ENCODE results near the gene MCTP2. TPM values are rescaled to one million over a fixed set of nuclear protein-coding genes. Genes with fewer than 3 reads are reported as not detected.

Gene MCTP2
- total and polyA plus RNA-seq, 2 of the 13 experiments (the other 11 are each of a cell fraction or from before 2014, with no cell fraction given), result 5.1 to 8.6 TPM

DNA sequence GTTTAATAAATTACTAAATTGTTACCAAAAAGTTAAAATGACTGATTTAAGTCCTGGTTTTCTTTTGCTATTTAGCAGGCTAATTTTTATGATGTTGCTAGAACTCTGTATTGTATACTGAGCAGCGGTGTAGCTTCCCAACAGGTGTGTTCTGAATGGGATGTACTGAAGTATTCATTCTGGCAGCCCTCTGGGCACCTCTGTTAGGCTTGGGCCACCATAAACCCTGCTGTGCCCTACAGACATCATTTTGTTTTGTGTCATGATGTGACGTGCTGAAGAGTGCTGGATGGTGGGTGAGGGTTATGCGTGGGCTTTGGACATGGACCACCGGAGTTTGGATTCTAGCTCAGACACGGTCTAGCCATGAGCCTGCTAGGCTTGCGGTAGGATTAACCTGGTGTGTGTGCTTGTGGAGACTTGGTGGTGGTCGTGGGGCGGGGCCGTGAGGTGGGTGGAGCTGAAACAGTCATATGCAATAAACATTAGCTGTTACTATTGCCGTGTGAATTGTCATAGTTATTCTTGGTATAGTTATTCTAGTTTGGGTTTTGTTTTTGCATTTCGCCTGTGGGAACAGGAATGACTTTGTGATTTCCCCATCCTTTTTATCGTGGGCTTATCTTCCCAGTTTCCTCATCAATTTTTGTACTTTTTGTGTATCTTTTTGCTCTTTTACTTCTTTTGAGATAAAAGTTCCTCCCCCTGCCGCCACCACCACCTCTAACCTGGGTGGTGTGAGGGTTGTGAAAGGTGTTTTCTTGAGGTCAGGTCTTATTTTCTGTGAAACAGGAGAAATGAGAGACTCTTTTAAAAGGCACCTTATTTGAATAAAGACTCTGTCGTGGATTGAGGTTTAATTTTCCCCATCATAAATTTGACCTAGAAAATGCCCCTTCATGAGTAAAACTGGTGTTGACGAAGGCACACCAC lies 93.7 kb downstream of the MCTP2 start:
- no peak overlapping the region for H3K4me3 ChIP-seq (replicated peaks in 1 of 3; ENCODE audit: insufficient read depth in 1 of 3, low read depth in 2 of 3, low read length in 3 of 3)
- no TSS peak for BruUV-seq (replicated peaks)
- intact Hi-C loops (cut with micrococcal nuclease; ENCODE audit: unreplicated experiment) (loop anchor here (1.0 to 2.0 kb wide), 2 partner anchors 161 to 1294 kb away; no protein-coding TSS in a partner anchor), in situ Hi-C loops (cut with HindIII; ENCODE audit: extremely low pct_ligation_motif_present, low pct_unique_long_range_greater_than_20kb) (loop anchor here (5.0 kb wide), 1 partner anchor 163 kb away; no protein-coding TSS in a partner anchor)
- no peak for FAIRE-seq
- CTCF ChIA-PET (ENCODE audit: low intra/inter-chr PET ratio, low total read pairs), result interaction anchor here (1.0 to 2.9 kb wide), 2 partner anchors 160 to 328 kb away, joined by 3 to 61 read pairs; no protein-coding TSS in a partner anchor
- POLR2A ChIA-PET, result no interaction called here
- ATAC-seq, result no peak
- no peak overlapping the region for H2AFZ ChIP-seq (ENCODE audit: low read length)
- no peaks in the 10 kb centered on the region for H3K36me3 ChIP-seq (replicated peaks in 1 of 2; ENCODE audit: control insufficient read depth in 1 of 2, insufficient read depth in 2 of 2, low read length in 2 of 2)
- 70% methylated on average over 15 of the region's 15 CpGs for WGBS (ENCODE audit: low lambda C conversion rate)
- no peak overlapping the region for H3K4me2 ChIP-seq (ENCODE audit: low read depth, low read length)
- H3K9me3 ChIP-seq (ENCODE audit: low read length), result no peaks in the 10 kb centered on the region
- H3K4me1 ChIP-seq (ENCODE audit: insufficient read depth, low read length), result no peaks in the 10 kb centered on the region; the same call in 1 of the 2 replicates
- no peaks in the 10 kb centered on the region for H3K27me3 ChIP-seq (ENCODE audit: control insufficient read depth in 1 of 2, insufficient read depth in 2 of 2, low read length in 2 of 2)
- H3K79me2 ChIP-seq (ENCODE audit: insufficient read depth, low read length), result no peaks in the 10 kb centered on the region
- no peak overlapping the region for H3K27ac ChIP-seq (ENCODE audit: extremely low read length, insufficient read depth, low read length)
- no peak for DNase-seq (ENCODE audit: low spot score)
- H3K9ac ChIP-seq (ENCODE audit: insufficient read depth, low read depth, low read length), result no peak overlapping the region
- no peaks in the 10 kb centered on the region for H4K20me1 ChIP-seq (ENCODE audit: insufficient read depth, low read length)
- TF ChIP-seq, protein P1, sequence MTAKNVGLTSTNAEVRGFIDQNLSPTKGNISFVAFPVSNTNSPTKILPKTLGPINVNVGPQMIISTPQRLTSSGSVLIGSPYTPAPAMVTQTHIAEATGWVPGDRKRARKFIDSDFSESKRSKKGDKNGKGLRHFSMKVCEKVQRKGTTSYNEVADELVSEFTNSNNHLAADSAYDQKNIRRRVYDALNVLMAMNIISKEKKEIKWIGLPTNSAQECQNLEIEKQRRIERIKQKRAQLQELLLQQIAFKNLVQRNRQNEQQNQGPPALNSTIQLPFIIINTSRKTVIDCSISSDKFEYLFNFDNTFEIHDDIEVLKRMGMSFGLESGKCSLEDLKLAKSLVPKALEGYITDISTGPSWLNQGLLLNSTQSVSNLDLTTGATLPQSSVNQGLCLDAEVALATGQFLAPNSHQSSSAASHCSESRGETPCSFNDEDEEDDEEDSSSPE (CRISPR knock-in tag; IDR thresholded peaks at IDR 0.05), result no peak
- TF ChIP-seq MIXL1 (CRISPR knock-in tag; IDR thresholded peaks at IDR 0.05) (no peak), ZNF839 (CRISPR knock-in tag; IDR thresholded peaks at IDR 0.05; ENCODE audit: borderline replicate concordance) (no peak), TOPORS (CRISPR knock-in tag; IDR thresholded peaks at IDR 0.05) (no peak), FOXK1 (CRISPR knock-in tag; IDR thresholded peaks at IDR 0.05; ENCODE audit: borderline replicate concordance, low read depth) (no peak), RORA (CRISPR knock-in tag; IDR thresholded peaks at IDR 0.05) (no peak), ZNF607 (CRISPR knock-in tag; IDR thresholded peaks at IDR 0.05; ENCODE audit: borderline replicate concordance) (no peak), PLRG1 (conservative IDR thresholded peaks at IDR 0.05) (no peak), EEA1 (CRISPR knock-in tag; IDR thresholded peaks at IDR 0.05; ENCODE audit: borderline replicate concordance) (no peak), MIER3 (CRISPR knock-in tag; IDR thresholded peaks at IDR 0.05; ENCODE audit: borderline replicate concordance) (no peak), ZBTB38 (CRISPR knock-in tag; IDR thresholded peaks at IDR 0.05) (no peak), ZSCAN31 (CRISPR knock-in tag; IDR thresholded peaks at IDR 0.05; ENCODE audit: low read depth) (no peak), IKZF1 (IDR thresholded peaks at IDR 0.05) (no peak)
- TF ChIP-seq, protein P2, sequence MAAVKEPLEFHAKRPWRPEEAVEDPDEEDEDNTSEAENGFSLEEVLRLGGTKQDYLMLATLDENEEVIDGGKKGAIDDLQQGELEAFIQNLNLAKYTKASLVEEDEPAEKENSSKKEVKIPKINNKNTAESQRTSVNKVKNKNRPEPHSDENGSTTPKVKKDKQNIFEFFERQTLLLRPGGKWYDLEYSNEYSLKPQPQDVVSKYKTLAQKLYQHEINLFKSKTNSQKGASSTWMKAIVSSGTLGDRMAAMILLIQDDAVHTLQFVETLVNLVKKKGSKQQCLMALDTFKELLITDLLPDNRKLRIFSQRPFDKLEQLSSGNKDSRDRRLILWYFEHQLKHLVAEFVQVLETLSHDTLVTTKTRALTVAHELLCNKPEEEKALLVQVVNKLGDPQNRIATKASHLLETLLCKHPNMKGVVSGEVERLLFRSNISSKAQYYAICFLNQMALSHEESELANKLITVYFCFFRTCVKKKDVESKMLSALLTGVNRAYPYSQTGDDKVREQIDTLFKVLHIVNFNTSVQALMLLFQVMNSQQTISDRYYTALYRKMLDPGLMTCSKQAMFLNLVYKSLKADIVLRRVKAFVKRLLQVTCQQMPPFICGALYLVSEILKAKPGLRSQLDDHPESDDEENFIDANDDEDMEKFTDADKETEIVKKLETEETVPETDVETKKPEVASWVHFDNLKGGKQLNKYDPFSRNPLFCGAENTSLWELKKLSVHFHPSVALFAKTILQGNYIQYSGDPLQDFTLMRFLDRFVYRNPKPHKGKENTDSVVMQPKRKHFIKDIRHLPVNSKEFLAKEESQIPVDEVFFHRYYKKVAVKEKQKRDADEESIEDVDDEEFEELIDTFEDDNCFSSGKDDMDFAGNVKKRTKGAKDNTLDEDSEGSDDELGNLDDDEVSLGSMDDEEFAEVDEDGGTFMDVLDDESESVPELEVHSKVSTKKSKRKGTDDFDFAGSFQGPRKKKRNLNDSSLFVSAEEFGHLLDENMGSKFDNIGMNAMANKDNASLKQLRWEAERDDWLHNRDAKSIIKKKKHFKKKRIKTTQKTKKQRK (IDR thresholded peaks at IDR 0.05; ENCODE audit: low read length), result no peak
- TF ChIP-seq, protein P3, sequence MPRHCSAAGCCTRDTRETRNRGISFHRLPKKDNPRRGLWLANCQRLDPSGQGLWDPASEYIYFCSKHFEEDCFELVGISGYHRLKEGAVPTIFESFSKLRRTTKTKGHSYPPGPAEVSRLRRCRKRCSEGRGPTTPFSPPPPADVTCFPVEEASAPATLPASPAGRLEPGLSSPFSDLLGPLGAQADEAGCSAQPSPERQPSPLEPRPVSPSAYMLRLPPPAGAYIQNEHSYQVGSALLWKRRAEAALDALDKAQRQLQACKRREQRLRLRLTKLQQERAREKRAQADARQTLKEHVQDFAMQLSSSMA (CRISPR knock-in tag; IDR thresholded peaks at IDR 0.05), result no peak
- TF ChIP-seq, protein P4, sequence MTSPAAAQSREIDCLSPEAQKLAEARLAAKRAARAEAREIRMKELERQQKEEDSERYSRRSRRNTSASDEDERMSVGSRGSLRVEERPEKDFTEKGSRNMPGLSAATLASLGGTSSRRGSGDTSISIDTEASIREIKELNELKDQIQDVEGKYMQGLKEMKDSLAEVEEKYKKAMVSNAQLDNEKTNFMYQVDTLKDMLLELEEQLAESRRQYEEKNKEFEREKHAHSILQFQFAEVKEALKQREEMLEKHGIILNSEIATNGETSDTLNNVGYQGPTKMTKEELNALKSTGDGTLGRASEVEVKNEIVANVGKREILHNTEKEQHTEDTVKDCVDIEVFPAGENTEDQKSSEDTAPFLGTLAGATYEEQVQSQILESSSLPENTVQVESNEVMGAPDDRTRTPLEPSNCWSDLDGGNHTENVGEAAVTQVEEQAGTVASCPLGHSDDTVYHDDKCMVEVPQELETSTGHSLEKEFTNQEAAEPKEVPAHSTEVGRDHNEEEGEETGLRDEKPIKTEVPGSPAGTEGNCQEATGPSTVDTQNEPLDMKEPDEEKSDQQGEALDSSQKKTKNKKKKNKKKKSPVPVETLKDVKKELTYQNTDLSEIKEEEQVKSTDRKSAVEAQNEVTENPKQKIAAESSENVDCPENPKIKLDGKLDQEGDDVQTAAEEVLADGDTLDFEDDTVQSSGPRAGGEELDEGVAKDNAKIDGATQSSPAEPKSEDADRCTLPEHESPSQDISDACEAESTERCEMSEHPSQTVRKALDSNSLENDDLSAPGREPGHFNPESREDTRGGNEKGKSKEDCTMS (CRISPR knock-in tag; conservative IDR thresholded peaks at IDR 0.05), result no peak

Measured in HepG2 (cell line).